CD4-positive, CD25-positive, alpha-beta regulatory T cell (primary cell): Measurements from ENCODE around the gene KCTD14. TPM values are rescaled to one million over a fixed set of nuclear protein-coding genes. Genes with fewer than 3 reads are reported as not detected.
"Not testable (repeated sequence)": the region's sequence is repeated elsewhere in the genome, so short reads cannot be mapped to it uniquely, and the experiment has no call there.

Experiments used
- ATAC-seq, 2 donors: fragments of 150-1000 bp; cut with Tn5 transposase; one replicate each; pipeline ENCODE4 v1.10.0; 2021; ENCODE audit warnings: low read depth in 2 of 2, moderate number of reproducible peaks in 2 of 2, moderate library complexity in 1 of 2
- DNase-seq, 3 donors: peaks; one replicate each; pipeline versions ENCODE4 v3.0.0 to v3.0.0-alpha.2; 2012 to 2022; ENCODE audit warnings: mixed read lengths in 1 of 3
- H3K27ac ChIP-seq: one replicate; pipeline ENCODE4 v1.7.0; 2013; ENCODE audit warnings: mild to moderate bottlenecking, low read length; ENCODE audit not compliant: insufficient read depth, poor library complexity, severe bottlenecking
- H3K27me3 ChIP-seq: one replicate; pipeline ENCODE4 v1.7.0; 2013; ENCODE audit warnings: low read length; ENCODE audit not compliant: control insufficient read depth, insufficient read depth
- H3K36me3 ChIP-seq: one replicate; pipeline ENCODE4 v1.7.0; 2013; ENCODE audit warnings: mild to moderate bottlenecking, low read length, moderate library complexity; ENCODE audit not compliant: control insufficient read depth, insufficient read depth
- H3K4me1 ChIP-seq: 2 replicates; pipeline ENCODE4 v1.7.0; 2013; ENCODE audit warnings: mild to moderate bottlenecking, low read length; ENCODE audit not compliant: insufficient read depth, control insufficient read depth, poor library complexity, severe bottlenecking
- H3K4me3 ChIP-seq: one replicate; pipeline ENCODE4 v1.7.0; 2013; ENCODE audit warnings: low read depth, mild to moderate bottlenecking, low read length, moderate library complexity
- H3K9me3 ChIP-seq, 2 experiments: 1 replicate in 1 of 2; 2 replicates in 1 of 2; pipeline ENCODE4 v1.7.0; 2013; ENCODE audit warnings: low read length in 2 of 2, mild to moderate bottlenecking in 1 of 2, moderate library complexity in 1 of 2; ENCODE audit not compliant: control insufficient read depth in 2 of 2
- H3K27ac Mint-ChIP-seq, 3 donors: one replicate each; pipeline ENCODE4 v1.8.0; 2020 to 2022; ENCODE audit warnings: mild to moderate bottlenecking in 3 of 3, mixed read lengths in 3 of 3, moderate library complexity in 2 of 3
- H3K27me3 Mint-ChIP-seq: one replicate; pipeline ENCODE4 v1.8.0; 2022; ENCODE audit warnings: mild to moderate bottlenecking, mixed read lengths
- H3K36me3 Mint-ChIP-seq: one replicate; pipeline ENCODE4 v1.8.0; 2020; ENCODE audit warnings: mixed read lengths
- H3K4me1 Mint-ChIP-seq, 4 donors: one replicate each; pipeline ENCODE4 v1.8.0; 2020 to 2022; ENCODE audit warnings: mixed read lengths in 4 of 4, mild to moderate bottlenecking in 1 of 4
- H3K4me3 Mint-ChIP-seq, 4 donors: one replicate each; pipeline ENCODE4 v1.8.0; 2020 to 2022; ENCODE audit warnings: mild to moderate bottlenecking in 4 of 4, mixed read lengths in 4 of 4, moderate library complexity in 3 of 4
- H3K9me3 Mint-ChIP-seq, 7 donors: one replicate each; pipeline ENCODE4 v1.8.0; 2020 to 2022; ENCODE audit warnings: mixed read lengths in 7 of 7, mild to moderate bottlenecking in 3 of 7, moderate library complexity in 2 of 7
- polyA plus RNA-seq, 4 donors: library from polyadenylated mRNA; unstranded; fragments of 300-500 nt; fragmentation: Illumina TruSeq; gene quantifications; one replicate each; pipeline ENCODE4 v1.2.3, GENCODE V29; 2021
- total RNA-seq: library from RNA; stranded (reverse); gene quantifications from one replicate; pipeline ENCODE4 v1.2.3, GENCODE V29; 2022

The KCTD14 gene
- total and polyA plus RNA-seq, 5 donors from 2014 or later, result 0.09 to 1.4 (median 0.41) TPM; not detected in 1

GRCh38 chr11:78015878-78016277 lies 7.2 kb downstream of the KCTD14 start:
- H3K4me1 Mint-ChIP-seq, result no peaks in the 10 kb centered on the region
- H3K4me1 ChIP-seq, result no peaks in the 10 kb centered on the region
- no peak overlapping the region for H3K4me3 Mint-ChIP-seq
- no peaks in the 10 kb centered on the region for H3K9me3 ChIP-seq
- no peak for DNase-seq
- H3K9me3 Mint-ChIP-seq, result no peaks in the 10 kb centered on the region
- H3K27me3 ChIP-seq, result peaks cover 2% of the 10 kb centered on the region
- H3K4me3 ChIP-seq, result no peak overlapping the region
- no peaks in the 10 kb centered on the region for H3K36me3 ChIP-seq
- peaks cover 13% of the 10 kb centered on the region for H3K27me3 Mint-ChIP-seq
- ATAC-seq, result no peak
- no peak overlapping the region for H3K27ac Mint-ChIP-seq
- no peaks in the 10 kb centered on the region for H3K36me3 Mint-ChIP-seq
- H3K27ac ChIP-seq, result no peak overlapping the region

- H3K27me3 Mint-ChIP-seq, result peaks cover 18% of the 10 kb centered on the region
- ATAC-seq, H3K36me3 ChIP-seq, H3K4me3 ChIP-seq, H3K36me3 Mint-ChIP-seq, H3K4me1 Mint-ChIP-seq, H3K27me3 ChIP-seq, H3K9me3 Mint-ChIP-seq, H3K27ac ChIP-seq, H3K4me3 Mint-ChIP-seq, DNase-seq, H3K9me3 ChIP-seq, H3K4me1 ChIP-seq, H3K27ac Mint-ChIP-seq: not testable (repeated sequence)
Measured at GRCh38 chr11:78014937-78015520, 8.0 kb downstream of the KCTD14 start.

- Histone ChIP-seq H3K27me3 (peaks cover 2% of the 10 kb centered on the region), H3K27ac (no peak overlapping the region), H3K4me1 (no peaks in the 10 kb centered on the region), H3K4me3 (no peak overlapping the region), H3K9me3 (no peaks in the 10 kb centered on the region), H3K36me3 (no peaks in the 10 kb centered on the region)
- DNase-seq (no peak), ATAC-seq (no peak)
- no peak overlapping the region for H3K4me3 Mint-ChIP-seq
- no peaks in the 10 kb centered on the region for H3K36me3 Mint-ChIP-seq
- no peak overlapping the region for H3K27ac Mint-ChIP-seq
- H3K9me3 Mint-ChIP-seq, result peaks cover 0 to 2% (median 0%) of the 10 kb centered on the region in 7 donors
- H3K27me3 Mint-ChIP-seq, result peaks cover 19% of the 10 kb centered on the region
- no peaks in the 10 kb centered on the region for H3K4me1 Mint-ChIP-seq
Measured at GRCh38 chr11:78011301-78011700, 11.8 kb downstream of the KCTD14 start.

- Mint-ChIP-seq H3K4me1 (no peaks in the 10 kb centered on the region), H3K4me3 (no peak overlapping the region), H3K27me3 (peaks cover 19% of the 10 kb centered on the region), H3K9me3 (peaks cover 0 to 2% (median 0%) of the 10 kb centered on the region in 7 donors), H3K27ac (no peak overlapping the region), H3K36me3 (no peaks in the 10 kb centered on the region)
- Histone ChIP-seq H3K36me3 (no peaks in the 10 kb centered on the region), H3K4me3 (no peak overlapping the region), H3K9me3 (no peaks in the 10 kb centered on the region), H3K4me1 (no peaks in the 10 kb centered on the region), H3K27ac (no peak overlapping the region), H3K27me3 (no peaks in the 10 kb centered on the region)
- no peak for DNase-seq
- no peak for ATAC-seq
Measured at GRCh38 chr11:78010755-78011154, 12.3 kb downstream of the KCTD14 start.

- H3K4me1 ChIP-seq, result no peaks in the 10 kb centered on the region
- Mint-ChIP-seq H3K9me3 (peaks cover 0 to 2% (median 0%) of the 10 kb centered on the region in 7 donors), H3K4me3 (no peak overlapping the region), H3K4me1 (no peaks in the 10 kb centered on the region), H3K36me3 (no peaks in the 10 kb centered on the region), H3K27me3 (peaks cover 18% of the 10 kb centered on the region), H3K27ac (no peak overlapping the region)
- no peaks in the 10 kb centered on the region for H3K27me3 ChIP-seq
- ATAC-seq (no peak), DNase-seq (no peak)
- no peak overlapping the region for H3K4me3 ChIP-seq
- H3K27ac ChIP-seq, result no peak overlapping the region
- H3K9me3 ChIP-seq, result no peaks in the 10 kb centered on the region
- no peaks in the 10 kb centered on the region for H3K36me3 ChIP-seq
Measured at GRCh38 chr11:78010304-78010703, 12.8 kb downstream of the KCTD14 start.

- Histone ChIP-seq H3K27ac (no peak overlapping the region), H3K36me3 (no peaks in the 10 kb centered on the region), H3K9me3 (no peaks in the 10 kb centered on the region), H3K4me3 (no peak overlapping the region), H3K27me3 (no peaks in the 10 kb centered on the region), H3K4me1 (no peaks in the 10 kb centered on the region)
- no peaks in the 10 kb centered on the region for H3K4me1 Mint-ChIP-seq
- H3K27me3 Mint-ChIP-seq, result peaks cover 15% of the 10 kb centered on the region
- no peak overlapping the region for H3K4me3 Mint-ChIP-seq
- DNase-seq, result no peak
- no peak overlapping the region for H3K27ac Mint-ChIP-seq
- ATAC-seq, result no peak
- no peaks in the 10 kb centered on the region for H3K36me3 Mint-ChIP-seq
- H3K9me3 Mint-ChIP-seq, result peaks cover 0 to 2% (median 0%) of the 10 kb centered on the region in 7 donors
Measured at GRCh38 chr11:78009062-78009461, 14.0 kb downstream of the KCTD14 start.

- Mint-ChIP-seq H3K4me1 (peaks cover 0 to 7% (median 3%) of the 10 kb centered on the region in 4 donors), H3K36me3 (no peaks in the 10 kb centered on the region), H3K27ac (no peak overlapping the region), H3K9me3 (no peaks in the 10 kb centered on the region), H3K4me3 (peak overlapping the region in 1 of 4 donors; percentile 7), H3K27me3 (peaks cover 10% of the 10 kb centered on the region)
- Histone ChIP-seq H3K27me3 (peaks cover 2% of the 10 kb centered on the region), H3K36me3 (no peaks in the 10 kb centered on the region), H3K4me3 (no peak overlapping the region), H3K4me1 (peaks cover 4% of the 10 kb centered on the region), H3K27ac (no peak overlapping the region), H3K9me3 (no peaks in the 10 kb centered on the region)
- DNase-seq (peak; percentile 17 to 72 (median 51)), ATAC-seq (peak; percentile 66 to 76)
Measured at GRCh38 chr11:78000193-78000592, 22.9 kb downstream of the KCTD14 start.

- H3K27me3 Mint-ChIP-seq, result peaks cover 12% of the 10 kb centered on the region
- no peaks in the 10 kb centered on the region for H3K36me3 Mint-ChIP-seq
- ATAC-seq (no peak), DNase-seq (no peak)
- H3K27ac Mint-ChIP-seq, result peak overlapping the region in 1 of 3 donors; percentile 32
- H3K4me1 Mint-ChIP-seq, result peaks cover 0 to 11% (median 8%) of the 10 kb centered on the region in 4 donors
- no peak overlapping the region for H3K4me3 ChIP-seq
- H3K4me1 ChIP-seq, result peaks cover 10% of the 10 kb centered on the region
- no peaks in the 10 kb centered on the region for H3K9me3 Mint-ChIP-seq
- no peaks in the 10 kb centered on the region for H3K9me3 ChIP-seq
- H3K27me3 ChIP-seq, result peaks cover 2% of the 10 kb centered on the region
- H3K4me3 Mint-ChIP-seq, result peak overlapping the region in 1 of 4 donors; percentile 7
- H3K36me3 ChIP-seq, result no peaks in the 10 kb centered on the region
- no peak overlapping the region for H3K27ac ChIP-seq
Measured at GRCh38 chr11:77999446-78000030, 23.5 kb downstream of the KCTD14 start.
